A549 treated with Hydrocortisone at 1 μM for 4 hours (cell line): Measurements from ENCODE around the gene TMEM238L. TPM values are rescaled to one million over a fixed set of nuclear protein-coding genes. Genes with fewer than 3 reads are reported as not detected.

Experiments
- total RNA-seq: library from RNA; stranded (reverse); fragments of 200-300 nt; extraction: Qiagen RNA extraction; gene quantifications from 5 replicates; pipeline ENCODE4 v1.2.3, GENCODE V29; 2022

The TMEM238L gene, protein sequence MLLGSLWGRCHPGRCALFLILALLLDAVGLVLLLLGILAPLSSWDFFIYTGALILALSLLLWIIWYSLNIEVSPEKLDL
- total RNA-seq, result not detected in 5 replicates

DNA sequence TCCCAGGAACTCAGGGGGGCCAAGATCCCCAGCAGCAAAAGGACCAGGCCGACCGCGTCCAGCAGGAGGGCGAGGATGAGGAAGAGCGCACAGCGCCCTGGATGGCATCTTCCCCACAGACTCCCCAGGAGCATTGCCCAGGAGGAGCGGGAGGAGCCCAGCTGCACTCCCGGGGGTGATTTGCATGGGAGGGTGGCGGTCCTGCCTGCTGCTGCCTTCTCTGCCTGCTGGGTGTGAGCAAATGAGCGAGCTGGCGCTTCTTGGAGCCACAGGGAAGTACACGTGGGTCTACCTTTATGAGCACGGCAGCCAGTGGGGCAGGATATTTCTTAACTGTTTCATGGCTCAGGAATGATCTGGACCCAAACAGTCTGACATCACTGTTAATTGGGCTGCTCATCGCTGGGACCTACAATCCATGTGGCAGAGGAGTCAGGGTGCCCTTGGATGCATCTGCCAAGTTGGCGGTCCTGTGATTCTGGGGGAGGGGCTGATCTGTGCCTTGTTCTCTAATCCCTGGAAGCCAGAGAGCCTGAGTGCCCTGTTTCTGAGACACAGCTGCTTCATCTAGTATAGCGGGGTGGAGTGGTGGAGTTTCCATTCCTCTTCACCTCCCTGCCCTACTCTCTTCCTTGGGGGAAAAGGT, at the start of gene TMEM238L:
TMEM238L (minus strand) TSS at position 270 of the 646 bp plus-strand sequence; CDS start at position 134, 136 bp downstream.

DNA sequence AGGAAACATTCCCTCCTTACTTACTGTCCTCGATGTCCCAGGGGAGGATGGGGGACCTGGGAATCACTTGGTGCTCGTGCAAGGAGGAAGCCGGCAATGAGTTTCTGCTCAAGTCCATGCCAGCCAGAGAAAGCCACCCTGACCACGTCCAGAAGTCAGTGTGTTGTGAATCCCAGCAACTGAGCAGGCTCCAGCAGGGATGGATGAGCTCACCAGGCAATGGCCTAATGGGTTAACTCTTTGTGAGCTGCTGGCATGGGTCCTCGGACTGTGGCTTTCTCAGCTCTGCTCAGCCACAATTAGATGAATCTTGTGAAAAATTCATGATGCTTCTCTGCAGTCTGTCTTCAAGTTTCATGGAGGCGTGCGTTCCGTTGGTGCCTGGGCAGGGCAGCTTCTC, 34.0 kb upstream of the TMEM238L start, which contains the start of gene PIRT:
PIRT (minus strand) TSS at position 167 of the 400 bp plus-strand sequence. CDS start 12,442 bp downstream, outside the sequence.

Other genes starting within 250 kb of the TMEM238L start
- gene MYH3, start 146.8 kb downstream of the TMEM238L start, total RNA-seq, result 0.64 to 1.2 TPM (median 0.88 TPM) in 5 replicates
- 50.7 to 60.0 TPM (median 58.4 TPM) in 5 replicates for gene SCO1, start 106.6 kb downstream of the TMEM238L start, total RNA-seq
- gene ADPRM, start 106.5 kb downstream of the TMEM238L start, total RNA-seq, result 5.6 to 8.8 TPM (median 8.1 TPM) in 5 replicates
- 1.7 to 2.9 TPM (median 2.4 TPM) in 5 replicates for gene TMEM220, start 74.1 kb downstream of the TMEM238L start, total RNA-seq
- gene PIRT, start 34.0 kb upstream of the TMEM238L start, total RNA-seq, result not detected in 5 replicates